Measurements from ENCODE around the gene SLC2A9. TPM values are rescaled to one million over a fixed set of nuclear protein-coding genes. Genes with fewer than 3 reads are reported as not detected.

The SLC2A9 gene
- total and polyA plus RNA-seq, 2 donors (not counting 3 experiments of a cell fraction or from before 2014, with no cell fraction given) = 1.6 to 1.8 TPM

GRCh38 chr4:10002278-10002677, 19.0 kb downstream of the SLC2A9 start:
- Histone ChIP-seq H3K9me1 (replicated peaks; ENCODE audit: control insufficient read depth, extremely low read depth, insufficient read depth, low read length) (no peaks in the 10 kb centered on the region), H2AFZ (ENCODE audit: low read depth, low read length) (no peak overlapping the region), H3K27ac (ENCODE audit: insufficient read depth, low read depth, low read length) (no peak overlapping the region), H4K20me1 (replicated peaks; ENCODE audit: control insufficient read depth, extremely low read depth, insufficient read depth, low read length) (no peaks in the 10 kb centered on the region), H3K4me1 (ENCODE audit: control insufficient read depth, extremely low read depth, insufficient read depth, low read length) (peaks cover 18% of the 10 kb centered on the region), H3K9me3 (replicated peaks; ENCODE audit: control insufficient read depth, insufficient read depth, low read length) (no peaks in the 10 kb centered on the region), H3K79me2 (ENCODE audit: control insufficient read depth, insufficient read depth, low read length) (no peaks in the 10 kb centered on the region), H3K4me3 (replicated peaks in 1 of 3; ENCODE audit: insufficient read depth in 1 of 3, low read depth in 1 of 3, low read length in 3 of 3) (no peak overlapping the region), H3K4me2 (ENCODE audit: insufficient read depth, low read length) (no peak overlapping the region), H3K36me3 (ENCODE audit: control insufficient read depth in 2 of 2, extremely low read depth in 1 of 2, insufficient read depth in 2 of 2, low read length in 2 of 2) (no peaks in the 10 kb centered on the region), H3K9ac (replicated peaks; ENCODE audit: extremely low read depth, insufficient read depth, low read length) (no peak overlapping the region), H3K27me3 (ENCODE audit: control insufficient read depth in 2 of 2, insufficient read depth in 2 of 2, low read length in 2 of 2) (no peaks in the 10 kb centered on the region)
- FAIRE-seq (no peak), DNase-seq (ENCODE audit: low read depth, low spot score) (no peak)
- dilution Hi-C loops (cut with MboI; ENCODE audit: extremely low pct_ligation_motif_present, low sequenced_read_pairs) = no loop called here
- no peak for TF ChIP-seq EZH2 (IDR thresholded peaks at IDR 0.05; ENCODE audit: borderline replicate concordance, low read depth, low read length, severe bottlenecking)
- TF ChIP-seq, protein P1, sequence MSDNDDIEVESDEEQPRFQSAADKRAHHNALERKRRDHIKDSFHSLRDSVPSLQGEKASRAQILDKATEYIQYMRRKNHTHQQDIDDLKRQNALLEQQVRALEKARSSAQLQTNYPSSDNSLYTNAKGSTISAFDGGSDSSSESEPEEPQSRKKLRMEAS (IDR thresholded peaks at IDR 0.05; ENCODE audit: insufficient read depth, insufficient read length) = no peak
- no peak for TF ChIP-seq POLR2A (IDR thresholded peaks at IDR 0.05; ENCODE audit: low read depth, low read length)
- TF ChIP-seq POLR2AphosphoS5 (IDR thresholded peaks at IDR 0.05; ENCODE audit: insufficient read depth, low read depth, low read length) = no peak
- TF ChIP-seq MYC (IDR thresholded peaks at IDR 0.05; ENCODE audit: low read depth, low read length) = no peak
- TF ChIP-seq, protein P2, sequence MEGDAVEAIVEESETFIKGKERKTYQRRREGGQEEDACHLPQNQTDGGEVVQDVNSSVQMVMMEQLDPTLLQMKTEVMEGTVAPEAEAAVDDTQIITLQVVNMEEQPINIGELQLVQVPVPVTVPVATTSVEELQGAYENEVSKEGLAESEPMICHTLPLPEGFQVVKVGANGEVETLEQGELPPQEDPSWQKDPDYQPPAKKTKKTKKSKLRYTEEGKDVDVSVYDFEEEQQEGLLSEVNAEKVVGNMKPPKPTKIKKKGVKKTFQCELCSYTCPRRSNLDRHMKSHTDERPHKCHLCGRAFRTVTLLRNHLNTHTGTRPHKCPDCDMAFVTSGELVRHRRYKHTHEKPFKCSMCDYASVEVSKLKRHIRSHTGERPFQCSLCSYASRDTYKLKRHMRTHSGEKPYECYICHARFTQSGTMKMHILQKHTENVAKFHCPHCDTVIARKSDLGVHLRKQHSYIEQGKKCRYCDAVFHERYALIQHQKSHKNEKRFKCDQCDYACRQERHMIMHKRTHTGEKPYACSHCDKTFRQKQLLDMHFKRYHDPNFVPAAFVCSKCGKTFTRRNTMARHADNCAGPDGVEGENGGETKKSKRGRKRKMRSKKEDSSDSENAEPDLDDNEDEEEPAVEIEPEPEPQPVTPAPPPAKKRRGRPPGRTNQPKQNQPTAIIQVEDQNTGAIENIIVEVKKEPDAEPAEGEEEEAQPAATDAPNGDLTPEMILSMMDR (IDR thresholded peaks at IDR 0.05; ENCODE audit: extremely low read depth in 1 of 2, insufficient read depth in 1 of 2, low read depth in 1 of 2, low read length in 2 of 2) = no peak
- no peak for TF ChIP-seq FOS (IDR thresholded peaks at IDR 0.05; ENCODE audit: borderline replicate concordance, insufficient read depth, low read length)
- no peak for TF ChIP-seq GATA2 (IDR thresholded peaks at IDR 0.05; ENCODE audit: insufficient read depth, insufficient read length, low read depth, low read length)
- no peak for TF ChIP-seq JUN (IDR thresholded peaks at IDR 0.05; ENCODE audit: borderline replicate concordance, insufficient read depth, insufficient read length, low read depth)
- no TSS peak for BruUV-seq (replicated peaks)
- ChIA-PET POLR2A (no interaction called here), CTCF (interaction anchor here (1.2 kb wide), 1 partner anchor 13 kb away, joined by 3 read pairs; no protein-coding TSS in a partner anchor)
- intact Hi-C loops (cut with micrococcal nuclease) = no loop called here
